Neural cell (in vitro differentiated cells): ENCODE results near the gene MYO1D. TPM values are rescaled to one million over a fixed set of nuclear protein-coding genes. Genes with fewer than 3 reads are reported as not detected.

Experiments
- H2AFZ ChIP-seq: fragments of 200-600, 300-800 bp; sonication (generic), shearing (Covaris generic); 2 replicates; pipeline ENCODE4 v1.6.0; 2014; ENCODE audit warnings: low read depth, mild to moderate bottlenecking, antibody characterized with exemption, low read length, moderate library complexity
- H3F3A ChIP-seq: fragments of 200-600 bp; shearing (Covaris generic); 2 replicates; pipeline ENCODE4 v1.6.1; 2016; ENCODE audit warnings: mild to moderate bottlenecking, moderate library complexity, mixed read lengths, antibody characterized with exemption, low read length; ENCODE audit not compliant: insufficient read depth, poor library complexity, severe bottlenecking
- H3K27ac ChIP-seq: fragments of 200-600, 300-800 bp; sonication (generic), shearing (Covaris generic); 2 replicates; pipeline ENCODE4 v1.5.1; 2014; ENCODE audit warnings: mild to moderate bottlenecking, low read length, moderate library complexity
- H3K27me3 ChIP-seq: fragments of 300-800, 200-600 bp; sonication (generic), shearing (Covaris generic); 2 replicates; pipeline ENCODE4 v1.6.0; 2014; ENCODE audit warnings: mild to moderate bottlenecking, low read depth, low read length, moderate library complexity; ENCODE audit not compliant: insufficient read depth
- H3K36me3 ChIP-seq: fragments of 300-800, 200-600 bp; sonication (generic), shearing (Covaris generic); 2 replicates; pipeline ENCODE4 v1.5.1; 2014; ENCODE audit warnings: mild to moderate bottlenecking, antibody characterized with exemption, low read length, moderate library complexity; ENCODE audit not compliant: insufficient read depth
- H3K4me2 ChIP-seq: fragments of 300-800, 200-600 bp; sonication (generic), shearing (Covaris generic); 2 replicates; pipeline ENCODE4 v1.6.0; 2014; ENCODE audit warnings: mild to moderate bottlenecking, low read length
- H3K4me3 ChIP-seq: fragments of 300-800, 200-600 bp; sonication (generic), shearing (Covaris generic); 2 replicates; pipeline ENCODE4 v1.5.1; 2014; ENCODE audit warnings: mild to moderate bottlenecking, low read length, moderate library complexity
- H3K79me2 ChIP-seq: fragments of 200-600 bp; shearing (Covaris generic); replicated peaks from 2 replicates; pipeline ENCODE4 v1.6.0; 2014; ENCODE audit warnings: mild to moderate bottlenecking, low read length, moderate library complexity; ENCODE audit not compliant: insufficient read depth
- H3K9ac ChIP-seq: fragments of 300-800, 200-600 bp; sonication (generic), shearing (Covaris generic); 2 replicates; pipeline ENCODE4 v1.6.1; 2016; ENCODE audit warnings: mild to moderate bottlenecking, low read length, mixed read lengths
- H3K9me2 ChIP-seq: fragments of 200-600 bp; shearing (Covaris generic); 2 replicates; pipeline ENCODE4 v1.6.1; 2016; ENCODE audit warnings: mild to moderate bottlenecking, low read length, mixed read lengths; ENCODE audit not compliant: insufficient read depth
- H3K9me3 ChIP-seq: fragments of 200-600, 300-800 bp; sonication (generic), shearing (Covaris generic); 2 replicates; pipeline ENCODE4 v1.6.1; 2016; ENCODE audit warnings: mild to moderate bottlenecking, mixed run types, low read length, moderate library complexity, mixed read lengths
- H4K20me1 ChIP-seq: fragments of 200-600 bp; shearing (Covaris generic); 2 replicates; pipeline ENCODE4 v1.6.1; 2016; ENCODE audit warnings: mild to moderate bottlenecking, mixed run types; ENCODE audit not compliant: insufficient read depth
- EP300 ChIP-seq: fragments of 450-650 bp; conservative IDR thresholded peaks from 2 replicates; pipeline ENCODE4 v1.6.1; 2014; ENCODE audit warnings: antibody characterized with exemption, mild to moderate bottlenecking, moderate library complexity; ENCODE audit not compliant: poor library complexity, severe bottlenecking
- EZH2 ChIP-seq: fragments of 200-600, 300-800 bp; shearing (Covaris generic), sonication (generic); IDR thresholded peaks from 2 replicates; pipeline ENCODE4 v1.6.1; 2014; ENCODE audit warnings: antibody characterized with exemption, low read length, borderline replicate concordance, mild to moderate bottlenecking; ENCODE audit not compliant: insufficient read depth, poor library complexity, severe bottlenecking
- MXI1 ChIP-seq: fragments of 450-650 bp; conservative IDR thresholded peaks from 2 replicates; pipeline ENCODE4 v1.6.1; 2014; ENCODE audit warnings: antibody characterized with exemption, mild to moderate bottlenecking; ENCODE audit not compliant: poor library complexity, severe bottlenecking
- POLR2AphosphoS5 ChIP-seq: IDR thresholded peaks from 2 replicates; pipeline ENCODE4 v1.6.1; 2012
- RAD21 ChIP-seq: fragments of 450-650 bp; conservative IDR thresholded peaks from 2 replicates; pipeline ENCODE4 v1.6.1; 2014; ENCODE audit warnings: antibody characterized with exemption, mild to moderate bottlenecking, moderate library complexity
- REST ChIP-seq: IDR thresholded peaks from 2 replicates; pipeline ENCODE4 v1.6.1; 2012; ENCODE audit warnings: borderline replicate concordance
- SMC3 ChIP-seq: fragments of 450-650 bp; conservative IDR thresholded peaks from 2 replicates; pipeline ENCODE4 v1.6.1; 2014; ENCODE audit warnings: antibody characterized with exemption, mild to moderate bottlenecking, moderate library complexity; ENCODE audit not compliant: poor library complexity
- TAF1 ChIP-seq: IDR thresholded peaks from 2 replicates; pipeline ENCODE4 v1.6.1; 2012; ENCODE audit warnings: low read depth
- polyA plus RNA-seq: library from polyadenylated mRNA; depleted of rRNA; stranded (reverse); fragments of >200 nt; gene quantifications from 2 replicates; pipeline ENCODE4 v1.2.3, GENCODE V29; 2014
- TF ChIP-seq, protein P1 (sequence below): fragments of 450-650 bp; IDR thresholded peaks from 2 replicates; pipeline ENCODE4 v1.5.1; 2014; ENCODE audit warnings: antibody characterized with exemption, mild to moderate bottlenecking, moderate library complexity; ENCODE audit not compliant: poor library complexity, severe bottlenecking

Gene MYO1D
- polyA plus RNA-seq, 1 donor from 2014 or later: 10.7 TPM

- TF ChIP-seq SMC3 (no peak), RAD21 (no peak), EZH2 (no peak), TAF1 (no peak)
- TF ChIP-seq, protein P1, sequence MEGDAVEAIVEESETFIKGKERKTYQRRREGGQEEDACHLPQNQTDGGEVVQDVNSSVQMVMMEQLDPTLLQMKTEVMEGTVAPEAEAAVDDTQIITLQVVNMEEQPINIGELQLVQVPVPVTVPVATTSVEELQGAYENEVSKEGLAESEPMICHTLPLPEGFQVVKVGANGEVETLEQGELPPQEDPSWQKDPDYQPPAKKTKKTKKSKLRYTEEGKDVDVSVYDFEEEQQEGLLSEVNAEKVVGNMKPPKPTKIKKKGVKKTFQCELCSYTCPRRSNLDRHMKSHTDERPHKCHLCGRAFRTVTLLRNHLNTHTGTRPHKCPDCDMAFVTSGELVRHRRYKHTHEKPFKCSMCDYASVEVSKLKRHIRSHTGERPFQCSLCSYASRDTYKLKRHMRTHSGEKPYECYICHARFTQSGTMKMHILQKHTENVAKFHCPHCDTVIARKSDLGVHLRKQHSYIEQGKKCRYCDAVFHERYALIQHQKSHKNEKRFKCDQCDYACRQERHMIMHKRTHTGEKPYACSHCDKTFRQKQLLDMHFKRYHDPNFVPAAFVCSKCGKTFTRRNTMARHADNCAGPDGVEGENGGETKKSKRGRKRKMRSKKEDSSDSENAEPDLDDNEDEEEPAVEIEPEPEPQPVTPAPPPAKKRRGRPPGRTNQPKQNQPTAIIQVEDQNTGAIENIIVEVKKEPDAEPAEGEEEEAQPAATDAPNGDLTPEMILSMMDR: no peak
- no peaks in the 10 kb centered on the region for H4K20me1 ChIP-seq
Observed at GRCh38 chr17:32470405-32471167, 406.3 kb downstream of the MYO1D start.

DNA sequence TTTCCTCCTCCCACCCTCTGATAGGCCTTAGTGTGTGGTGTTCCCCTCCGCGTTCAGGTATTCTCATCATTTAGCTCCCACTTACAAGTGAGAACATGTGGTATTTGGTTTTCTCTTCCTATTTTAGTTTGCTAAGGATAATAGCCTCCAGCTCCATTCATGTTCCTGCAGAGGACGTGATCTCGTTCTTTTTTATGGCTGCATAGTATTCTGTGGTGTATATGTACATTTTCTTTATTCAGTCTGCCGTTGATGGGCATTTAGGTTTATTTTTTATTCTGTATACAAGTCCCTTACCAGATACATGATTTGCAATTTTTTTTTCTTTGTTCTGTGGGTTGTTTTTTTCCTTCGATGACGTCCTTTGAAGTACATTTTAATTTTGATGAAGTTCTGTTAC, 409.0 kb downstream of the MYO1D start:
- Histone ChIP-seq H3K9ac (no peak overlapping the region), H3K9me3 (no peaks in the 10 kb centered on the region), H3K27ac (no peak overlapping the region), H3K4me3 (no peak overlapping the region), H2AFZ (no peak overlapping the region), H3K79me2 (no peaks in the 10 kb centered on the region), H3K36me3 (no peaks in the 10 kb centered on the region), H3K4me2 (no peak overlapping the region), H3K27me3 (no peaks in the 10 kb centered on the region), H3F3A (no peaks in the 10 kb centered on the region), H4K20me1 (no peaks in the 10 kb centered on the region), H3K9me2 (no peaks in the 10 kb centered on the region)
- TF ChIP-seq EZH2: no peak
- TF ChIP-seq REST: no peak
- no peak for TF ChIP-seq POLR2AphosphoS5
- TF ChIP-seq, protein P1: no peak
- TF ChIP-seq MXI1: no peak
- no peak for TF ChIP-seq EP300
- TF ChIP-seq TAF1: no peak

More at GRCh38 chr17:32470405-32471167, 406.3 kb downstream of the MYO1D start:
- Histone ChIP-seq H3K79me2 (no peaks in the 10 kb centered on the region), H3K9me2 (no peaks in the 10 kb centered on the region), H3K4me2 (no peak overlapping the region), H3F3A (no peaks in the 10 kb centered on the region), H3K27ac (no peak overlapping the region), H3K36me3 (peaks cover 5% of the 10 kb centered on the region), H3K27me3 (no peaks in the 10 kb centered on the region), H2AFZ (no peak overlapping the region), H3K9ac (no peak overlapping the region), H3K4me3 (no peak overlapping the region), H3K9me3 (no peaks in the 10 kb centered on the region)
